ENCODE results near the gene RTN4RL2. TPM values are rescaled to one million over a fixed set of nuclear protein-coding genes. Genes with fewer than 3 reads are reported as not detected.
A peak's percentile ranks its signal among the peaks of the same experiment; 100 is the strongest.

The RTN4RL2 gene
- 0.24 and 0.66 TPM in 2 replicates for polyA plus RNA-seq
- 0.24 TPM in 1 of 2 replicates, not detected in the other for polyA minus RNA-seq

DNA sequence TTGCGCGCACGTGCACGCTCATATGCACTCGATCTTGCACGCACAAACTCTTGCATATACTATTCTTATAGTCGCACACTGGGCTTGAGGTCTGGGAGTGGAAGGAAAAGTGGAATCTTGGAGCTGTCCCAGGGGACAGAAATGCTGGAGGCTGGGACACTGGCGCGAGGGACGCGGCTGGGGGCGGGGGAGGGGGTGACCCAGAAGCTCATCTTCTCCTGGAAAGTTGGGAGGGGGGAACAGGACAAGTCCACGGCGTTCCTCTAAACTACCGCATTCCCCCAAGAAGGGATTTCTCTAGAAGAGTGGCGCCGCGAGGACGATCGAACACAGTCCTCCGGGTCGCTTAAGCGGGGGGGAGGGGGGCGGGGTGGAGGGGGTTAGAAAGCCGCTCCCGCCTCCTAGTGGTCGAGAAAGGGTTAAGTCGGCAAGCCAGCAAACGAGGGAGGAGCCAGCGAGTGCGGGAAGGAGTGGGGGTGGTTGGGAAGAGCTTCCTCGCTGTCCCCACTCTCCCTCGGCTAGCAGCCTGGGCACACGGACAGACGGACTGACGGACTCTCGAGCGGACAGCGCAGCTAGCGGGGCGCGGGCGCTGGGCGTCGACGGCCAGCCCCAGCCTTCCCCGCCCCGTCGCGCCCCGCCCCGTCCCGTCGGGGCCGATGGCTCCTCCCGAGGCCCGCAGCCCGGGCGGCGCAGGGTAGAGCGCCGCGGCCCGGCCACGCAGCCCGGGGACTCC, at the start of gene RTN4RL2:
TSS of gene RTN4RL2 (plus strand) at position 507 of the 736 bp plus-strand sequence. CDS start 338 bp downstream, outside the sequence.
- H3K27me3 ChIP-seq (ENCODE audit: insufficient read depth, low read depth, low read length), result peaks cover 66% of the 10 kb centered on the region
- H2AFZ ChIP-seq (ENCODE audit: low read depth, low read length), result no peak within 1 kb of the TSS
- peak within 1 kb of the TSS; percentile 55 for H3K9ac ChIP-seq (ENCODE audit: low read length)
- H3F3A ChIP-seq (ENCODE audit: insufficient read depth, low read length, poor library complexity, severe bottlenecking), result no peaks in the 10 kb centered on the region
- no peak within 1 kb of the TSS for H3K27ac ChIP-seq (ENCODE audit: low read length)
- peak within 1 kb of the TSS; percentile 86 for H3K4me2 ChIP-seq (ENCODE audit: low read length)
- no peak for TF ChIP-seq RAD21 (conservative IDR thresholded peaks at IDR 0.05)
- peak; percentile 11 for TF ChIP-seq MXI1 (conservative IDR thresholded peaks at IDR 0.05; ENCODE audit: poor library complexity, severe bottlenecking)
- no peak for TF ChIP-seq TAF1 (IDR thresholded peaks at IDR 0.05; ENCODE audit: low read depth)
- TF ChIP-seq EZH2 (IDR thresholded peaks at IDR 0.05; ENCODE audit: borderline replicate concordance, insufficient read depth, low read length, poor library complexity, severe bottlenecking), result no peak
- TF ChIP-seq, protein P1, sequence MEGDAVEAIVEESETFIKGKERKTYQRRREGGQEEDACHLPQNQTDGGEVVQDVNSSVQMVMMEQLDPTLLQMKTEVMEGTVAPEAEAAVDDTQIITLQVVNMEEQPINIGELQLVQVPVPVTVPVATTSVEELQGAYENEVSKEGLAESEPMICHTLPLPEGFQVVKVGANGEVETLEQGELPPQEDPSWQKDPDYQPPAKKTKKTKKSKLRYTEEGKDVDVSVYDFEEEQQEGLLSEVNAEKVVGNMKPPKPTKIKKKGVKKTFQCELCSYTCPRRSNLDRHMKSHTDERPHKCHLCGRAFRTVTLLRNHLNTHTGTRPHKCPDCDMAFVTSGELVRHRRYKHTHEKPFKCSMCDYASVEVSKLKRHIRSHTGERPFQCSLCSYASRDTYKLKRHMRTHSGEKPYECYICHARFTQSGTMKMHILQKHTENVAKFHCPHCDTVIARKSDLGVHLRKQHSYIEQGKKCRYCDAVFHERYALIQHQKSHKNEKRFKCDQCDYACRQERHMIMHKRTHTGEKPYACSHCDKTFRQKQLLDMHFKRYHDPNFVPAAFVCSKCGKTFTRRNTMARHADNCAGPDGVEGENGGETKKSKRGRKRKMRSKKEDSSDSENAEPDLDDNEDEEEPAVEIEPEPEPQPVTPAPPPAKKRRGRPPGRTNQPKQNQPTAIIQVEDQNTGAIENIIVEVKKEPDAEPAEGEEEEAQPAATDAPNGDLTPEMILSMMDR (IDR thresholded peaks at IDR 0.05; ENCODE audit: poor library complexity, severe bottlenecking), result no peak
- peak; percentile 19 for TF ChIP-seq EP300 (conservative IDR thresholded peaks at IDR 0.05; ENCODE audit: poor library complexity, severe bottlenecking)
- H3K79me2 ChIP-seq (replicated peaks; ENCODE audit: insufficient read depth, low read length), result no peaks in the 10 kb centered on the region
- H3K9me2 ChIP-seq (ENCODE audit: insufficient read depth, low read length), result no peaks in the 10 kb centered on the region
- no peaks in the 10 kb centered on the region for H4K20me1 ChIP-seq (ENCODE audit: insufficient read depth)
- H3K9me3 ChIP-seq (ENCODE audit: low read length), result no peaks in the 10 kb centered on the region
- no peaks in the 10 kb centered on the region for H3K36me3 ChIP-seq (ENCODE audit: insufficient read depth, low read length)
- peak within 1 kb of the TSS; percentile 72 for H3K4me3 ChIP-seq (ENCODE audit: low read length)

DNA sequence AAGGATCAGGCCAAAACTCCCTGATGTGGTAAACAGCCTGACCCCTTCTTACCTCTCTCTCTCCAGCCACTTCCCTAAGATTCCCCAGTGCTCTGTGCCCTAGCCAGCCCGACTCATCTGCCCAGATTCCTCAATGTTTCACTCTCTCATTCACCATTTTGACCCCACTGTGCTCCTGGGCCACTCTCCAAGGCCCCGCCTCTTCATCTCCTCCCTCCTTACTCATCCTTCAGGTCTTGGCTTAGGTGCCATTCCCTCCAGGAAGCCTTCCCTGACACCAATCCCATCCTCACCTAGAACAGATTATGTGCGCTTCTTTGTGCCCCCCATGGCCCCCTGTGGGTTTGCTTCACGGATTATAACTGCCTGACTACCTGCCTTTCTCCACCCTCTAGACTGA, 46.6 kb upstream of the RTN4RL2 start:
- H3K9ac ChIP-seq (ENCODE audit: low read length), result no peak overlapping the region
- H3K27ac ChIP-seq (ENCODE audit: low read length), result no peak overlapping the region
- no peaks in the 10 kb centered on the region for H3K36me3 ChIP-seq (ENCODE audit: insufficient read depth, low read length)
- H3K27me3 ChIP-seq (ENCODE audit: insufficient read depth, low read depth, low read length), result no peaks in the 10 kb centered on the region
- H4K20me1 ChIP-seq (ENCODE audit: insufficient read depth), result no peaks in the 10 kb centered on the region
- H3K4me2 ChIP-seq (ENCODE audit: low read length), result no peak overlapping the region
- H3K9me2 ChIP-seq (ENCODE audit: insufficient read depth, low read length), result no peaks in the 10 kb centered on the region
- no peak overlapping the region for H2AFZ ChIP-seq (ENCODE audit: low read depth, low read length)
- H3K79me2 ChIP-seq (replicated peaks; ENCODE audit: insufficient read depth, low read length), result no peaks in the 10 kb centered on the region
- no peaks in the 10 kb centered on the region for H3F3A ChIP-seq (ENCODE audit: insufficient read depth, low read length, poor library complexity, severe bottlenecking)
- H3K9me3 ChIP-seq (ENCODE audit: low read length), result no peaks in the 10 kb centered on the region
- TF ChIP-seq RAD21 (conservative IDR thresholded peaks at IDR 0.05), result no peak
- TF ChIP-seq EP300 (conservative IDR thresholded peaks at IDR 0.05; ENCODE audit: poor library complexity, severe bottlenecking), result no peak
- TF ChIP-seq, protein P1 (IDR thresholded peaks at IDR 0.05; ENCODE audit: poor library complexity, severe bottlenecking), result no peak
- no peak for TF ChIP-seq SMC3 (conservative IDR thresholded peaks at IDR 0.05; ENCODE audit: poor library complexity)
- no peak for TF ChIP-seq MXI1 (conservative IDR thresholded peaks at IDR 0.05; ENCODE audit: poor library complexity, severe bottlenecking)
- no peak for TF ChIP-seq EZH2 (IDR thresholded peaks at IDR 0.05; ENCODE audit: borderline replicate concordance, insufficient read depth, low read length, poor library complexity, severe bottlenecking)
- TF ChIP-seq POLR2AphosphoS5 (IDR thresholded peaks at IDR 0.05), result no peak
- TF ChIP-seq, protein P2, sequence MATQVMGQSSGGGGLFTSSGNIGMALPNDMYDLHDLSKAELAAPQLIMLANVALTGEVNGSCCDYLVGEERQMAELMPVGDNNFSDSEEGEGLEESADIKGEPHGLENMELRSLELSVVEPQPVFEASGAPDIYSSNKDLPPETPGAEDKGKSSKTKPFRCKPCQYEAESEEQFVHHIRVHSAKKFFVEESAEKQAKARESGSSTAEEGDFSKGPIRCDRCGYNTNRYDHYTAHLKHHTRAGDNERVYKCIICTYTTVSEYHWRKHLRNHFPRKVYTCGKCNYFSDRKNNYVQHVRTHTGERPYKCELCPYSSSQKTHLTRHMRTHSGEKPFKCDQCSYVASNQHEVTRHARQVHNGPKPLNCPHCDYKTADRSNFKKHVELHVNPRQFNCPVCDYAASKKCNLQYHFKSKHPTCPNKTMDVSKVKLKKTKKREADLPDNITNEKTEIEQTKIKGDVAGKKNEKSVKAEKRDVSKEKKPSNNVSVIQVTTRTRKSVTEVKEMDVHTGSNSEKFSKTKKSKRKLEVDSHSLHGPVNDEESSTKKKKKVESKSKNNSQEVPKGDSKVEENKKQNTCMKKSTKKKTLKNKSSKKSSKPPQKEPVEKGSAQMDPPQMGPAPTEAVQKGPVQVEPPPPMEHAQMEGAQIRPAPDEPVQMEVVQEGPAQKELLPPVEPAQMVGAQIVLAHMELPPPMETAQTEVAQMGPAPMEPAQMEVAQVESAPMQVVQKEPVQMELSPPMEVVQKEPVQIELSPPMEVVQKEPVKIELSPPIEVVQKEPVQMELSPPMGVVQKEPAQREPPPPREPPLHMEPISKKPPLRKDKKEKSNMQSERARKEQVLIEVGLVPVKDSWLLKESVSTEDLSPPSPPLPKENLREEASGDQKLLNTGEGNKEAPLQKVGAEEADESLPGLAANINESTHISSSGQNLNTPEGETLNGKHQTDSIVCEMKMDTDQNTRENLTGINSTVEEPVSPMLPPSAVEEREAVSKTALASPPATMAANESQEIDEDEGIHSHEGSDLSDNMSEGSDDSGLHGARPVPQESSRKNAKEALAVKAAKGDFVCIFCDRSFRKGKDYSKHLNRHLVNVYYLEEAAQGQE (IDR thresholded peaks at IDR 0.05; ENCODE audit: borderline replicate concordance), result no peak
- TF ChIP-seq TAF1 (IDR thresholded peaks at IDR 0.05; ENCODE audit: low read depth), result no peak
- no peak overlapping the region for H3K4me3 ChIP-seq (ENCODE audit: low read length)
